ENCODE results near the gene DMAC2.

Gene DMAC2

GRCh38 chr19:41407271-41407670 is 32.4 kb downstream of the DMAC2 start:
- no peak for TF ChIP-seq ZNF274 (IDR thresholded peaks at IDR 0.05; ENCODE audit: low read depth, low read length)
- no peak overlapping the region for H3K4me3 ChIP-seq (ENCODE audit: low read length)

- H3K4me3 ChIP-seq (ENCODE audit: low read length): no peak overlapping the region
- no peak for TF ChIP-seq ZNF274 (IDR thresholded peaks at IDR 0.05; ENCODE audit: low read depth, low read length)
These were observed 33.9 kb downstream of the DMAC2 start for GRCh38 chr19:41405776-41406175.

GRCh38 chr19:41403181-41403970 is 36.3 kb downstream of the DMAC2 start:
- H3K4me3 ChIP-seq (ENCODE audit: low read length): no peak overlapping the region
- no peak for TF ChIP-seq ZNF274 (IDR thresholded peaks at IDR 0.05; ENCODE audit: low read depth, low read length)

- TF ChIP-seq ZNF274 (IDR thresholded peaks at IDR 0.05; ENCODE audit: low read depth, low read length): no peak
- H3K4me3 ChIP-seq (ENCODE audit: low read length): no peak overlapping the region
These were observed 37.7 kb downstream of the DMAC2 start for GRCh38 chr19:41402010-41402409.

- TF ChIP-seq ZNF274 (IDR thresholded peaks at IDR 0.05; ENCODE audit: low read depth, low read length): no peak
These were observed 38.2 kb downstream of the DMAC2 start for GRCh38 chr19:41401483-41401882.

GRCh38 chr19:41399525-41399924 is 40.2 kb downstream of the DMAC2 start:
- TF ChIP-seq ZNF274 (IDR thresholded peaks at IDR 0.05; ENCODE audit: low read depth, low read length): no peak

More at GRCh38 chr19:41401483-41401882, 38.2 kb downstream of the DMAC2 start:
- no peak overlapping the region for H3K4me3 ChIP-seq (ENCODE audit: low read length)

GRCh38 chr19:41399091-41399490 is 40.6 kb downstream of the DMAC2 start:
- TF ChIP-seq ZNF274 (IDR thresholded peaks at IDR 0.05; ENCODE audit: low read depth, low read length): no peak
- H3K4me3 ChIP-seq (ENCODE audit: low read length): peak overlapping the region; percentile 99; the same call in 1 of the 2 replicates

More at GRCh38 chr19:41399525-41399924, 40.2 kb downstream of the DMAC2 start:
- H3K4me3 ChIP-seq (ENCODE audit: low read length): no peak overlapping the region

- TF ChIP-seq ZNF274 (IDR thresholded peaks at IDR 0.05; ENCODE audit: low read depth, low read length): no peak
These were observed 41.1 kb downstream of the DMAC2 start for GRCh38 chr19:41398598-41398997.

GRCh38 chr19:41398050-41398418 is 41.7 kb downstream of the DMAC2 start:
- H3K4me3 ChIP-seq (ENCODE audit: low read length): peak overlapping the region; percentile 99
- TF ChIP-seq ZNF274 (IDR thresholded peaks at IDR 0.05; ENCODE audit: low read depth, low read length): no peak

More at GRCh38 chr19:41398598-41398997, 41.1 kb downstream of the DMAC2 start:
- H3K4me3 ChIP-seq (ENCODE audit: low read length): peak overlapping the region; percentile 99

GRCh38 chr19:41397086-41398049 is 42.3 kb downstream of the DMAC2 start, which contains the start of the genes BCKDHA and EXOSC5:
Gene BCKDHA, plus strand, starts transcription at chr19:41397818. Its CDS starts 10 bp downstream, at chr19:41397828.
Gene EXOSC5, minus strand, starts transcription at chr19:41397359. Its CDS starts 31 bp downstream, at chr19:41397328.
- TF ChIP-seq ZNF274 (IDR thresholded peaks at IDR 0.05; ENCODE audit: low read depth, low read length): no peak
- H3K4me3 ChIP-seq (ENCODE audit: low read length): peak within 1 kb of the TSS; percentile 99

- TF ChIP-seq ZNF274 (IDR thresholded peaks at IDR 0.05; ENCODE audit: low read depth, low read length): no peak
- no peak overlapping the region for H3K4me3 ChIP-seq (ENCODE audit: low read length)
These were observed 44.4 kb downstream of the DMAC2 start for GRCh38 chr19:41395355-41395754.

- H3K4me3 ChIP-seq (ENCODE audit: low read length): no peak overlapping the region
- TF ChIP-seq ZNF274 (IDR thresholded peaks at IDR 0.05; ENCODE audit: low read depth, low read length): no peak
These were observed 46.9 kb downstream of the DMAC2 start for GRCh38 chr19:41392775-41393174.

GRCh38 chr19:41391618-41392017 is 48.1 kb downstream of the DMAC2 start:
- no peak for TF ChIP-seq ZNF274 (IDR thresholded peaks at IDR 0.05; ENCODE audit: low read depth, low read length)
- H3K4me3 ChIP-seq (ENCODE audit: low read length): no peak overlapping the region

- H3K4me3 ChIP-seq (ENCODE audit: low read length): no peak overlapping the region
- no peak for TF ChIP-seq ZNF274 (IDR thresholded peaks at IDR 0.05; ENCODE audit: low read depth, low read length)
These were observed 53.3 kb downstream of the DMAC2 start for GRCh38 chr19:41386442-41386841.

All from GM08714 (cell line).